ENCODE data around the gene RPS6KB2. TPM values are rescaled to one million over a fixed set of nuclear protein-coding genes. Genes with fewer than 3 reads are reported as not detected.

RPS6KB2 gene
- total and polyA plus RNA-seq, 2 of the 4 experiments (the other 2 are of a cell fraction), result 50.7 to 58.4 TPM

DNA sequence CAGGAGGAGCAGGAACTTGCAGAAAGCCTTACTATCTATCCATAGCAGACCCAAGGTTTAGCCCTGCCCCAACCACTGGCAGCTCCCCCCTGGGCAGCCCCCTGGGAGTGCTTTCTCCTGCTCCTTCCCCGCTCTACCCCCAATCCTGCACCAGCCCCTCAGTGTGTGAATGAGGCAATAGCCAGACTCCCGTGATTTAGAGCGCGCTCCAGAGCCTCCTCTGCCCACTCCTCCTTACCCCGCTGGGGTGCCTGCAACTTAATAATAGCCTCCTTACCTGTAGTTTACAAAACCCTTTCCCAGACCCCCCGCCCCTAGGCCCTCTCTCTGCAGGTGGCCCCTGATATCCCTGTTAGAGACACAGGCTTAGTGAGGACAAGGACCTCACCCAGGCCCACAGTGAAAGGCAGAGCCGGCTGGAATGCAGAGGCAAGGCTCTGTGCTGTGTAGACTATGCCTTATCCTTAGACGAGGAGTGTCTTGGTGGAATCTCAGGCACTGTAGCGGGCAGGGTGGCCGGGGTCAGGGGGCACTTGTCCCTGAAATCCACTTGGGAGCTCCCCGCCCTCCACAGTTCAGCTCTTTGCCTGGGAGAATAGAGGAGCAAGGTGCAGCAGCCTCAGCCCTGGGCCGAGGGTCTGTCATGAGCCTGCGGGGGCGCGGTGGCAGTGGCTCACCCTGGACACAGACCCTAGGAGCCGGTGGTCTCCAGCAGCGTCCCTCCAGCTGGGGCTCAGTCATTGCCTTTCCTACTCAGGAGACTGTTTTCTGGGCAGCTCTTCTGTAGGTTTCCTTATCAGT is 17.1 kb upstream of the RPS6KB2 start:
- no peak overlapping the region for H3K18ac ChIP-seq (ENCODE audit: low read depth, low read length)
- H4K91ac ChIP-seq (ENCODE audit: insufficient read depth, low read depth, low read length), result no peak overlapping the region
- H3K14ac ChIP-seq (replicated peaks; ENCODE audit: low read depth, low read length), result no peak overlapping the region
- no peak overlapping the region for H4K5ac ChIP-seq (ENCODE audit: low read depth, low read length)
- BruUV-seq (replicated peaks), result no TSS peak
- H3K36me3 ChIP-seq (ENCODE audit: control insufficient read depth, insufficient read depth, low read length), result no peaks in the 10 kb centered on the region
- no peak overlapping the region for H2AFZ ChIP-seq (replicated peaks; ENCODE audit: low read length, poor library complexity)
- no peak overlapping the region for H2BK120ac ChIP-seq (ENCODE audit: low read depth, low read length)
- no peak overlapping the region for H2BK20ac ChIP-seq (ENCODE audit: low read depth, low read length)
- H2BK15ac ChIP-seq (ENCODE audit: low read depth, low read length), result no peak overlapping the region
- ATAC-seq (ENCODE audit: low read depth) (no peak), DNase-seq (no peak)
- no peak overlapping the region for H3K9ac ChIP-seq (ENCODE audit: low read depth, low read length)
- H3K4me1 ChIP-seq (ENCODE audit: control insufficient read depth, insufficient read depth, low read length), result no peaks in the 10 kb centered on the region
- peaks cover 61% of the 10 kb centered on the region for H3K27me3 ChIP-seq (ENCODE audit: control insufficient read depth, insufficient read depth, low read length)
- no peak overlapping the region for H3K4me3 ChIP-seq (ENCODE audit: insufficient read depth, low read depth, low read length)
- H3K23ac ChIP-seq (ENCODE audit: low read depth, low read length), result no peak overlapping the region
- H3K9me3 ChIP-seq (ENCODE audit: control insufficient read depth, insufficient read depth, low read length), result no peaks in the 10 kb centered on the region
- no peak overlapping the region for H2AK5ac ChIP-seq (ENCODE audit: low read depth, low read length)
- H3K27ac ChIP-seq (ENCODE audit: insufficient read depth, low read length), result no peak overlapping the region
- H3K56ac ChIP-seq (ENCODE audit: extremely low read depth, insufficient read depth, low read length), result no peak overlapping the region
- no peaks in the 10 kb centered on the region for H3K9me1 ChIP-seq (ENCODE audit: insufficient read depth, low read length)
- H3K4ac ChIP-seq (ENCODE audit: low read depth, low read length), result no peak overlapping the region
- intact Hi-C loops (cut with micrococcal nuclease) (no loop called here), dilution Hi-C loops (cut with HindIII; ENCODE audit: low sequenced_read_pairs, unreplicated experiment) (no loop called here), in situ Hi-C loops (cut with MboI; ENCODE audit: low sequenced_read_pairs) (no loop called here)
- 67% methylated on average over 7 of the region's 17 CpGs; no CpG with 5 or more reads in 1 of the 2 experiments for WGBS, 2 experiments (ENCODE audit: extremely low coverage in 2 of 2, insufficient read length in 1 of 2)
- no peaks in the 10 kb centered on the region for H3K79me1 ChIP-seq (ENCODE audit: low read depth in 1 of 2, low read length in 2 of 2)
- H4K8ac ChIP-seq (ENCODE audit: low read depth in 2 of 2, low read length in 2 of 2), result no peak overlapping the region
- H2AK9ac ChIP-seq (replicated peaks; ENCODE audit: low read depth, low read length, poor library complexity), result no peak overlapping the region
- CTCF ChIA-PET, result no interaction called here
- no peak overlapping the region for H2BK5ac ChIP-seq (ENCODE audit: low read depth, low read length, poor library complexity, severe bottlenecking)
- TF ChIP-seq, protein P1, sequence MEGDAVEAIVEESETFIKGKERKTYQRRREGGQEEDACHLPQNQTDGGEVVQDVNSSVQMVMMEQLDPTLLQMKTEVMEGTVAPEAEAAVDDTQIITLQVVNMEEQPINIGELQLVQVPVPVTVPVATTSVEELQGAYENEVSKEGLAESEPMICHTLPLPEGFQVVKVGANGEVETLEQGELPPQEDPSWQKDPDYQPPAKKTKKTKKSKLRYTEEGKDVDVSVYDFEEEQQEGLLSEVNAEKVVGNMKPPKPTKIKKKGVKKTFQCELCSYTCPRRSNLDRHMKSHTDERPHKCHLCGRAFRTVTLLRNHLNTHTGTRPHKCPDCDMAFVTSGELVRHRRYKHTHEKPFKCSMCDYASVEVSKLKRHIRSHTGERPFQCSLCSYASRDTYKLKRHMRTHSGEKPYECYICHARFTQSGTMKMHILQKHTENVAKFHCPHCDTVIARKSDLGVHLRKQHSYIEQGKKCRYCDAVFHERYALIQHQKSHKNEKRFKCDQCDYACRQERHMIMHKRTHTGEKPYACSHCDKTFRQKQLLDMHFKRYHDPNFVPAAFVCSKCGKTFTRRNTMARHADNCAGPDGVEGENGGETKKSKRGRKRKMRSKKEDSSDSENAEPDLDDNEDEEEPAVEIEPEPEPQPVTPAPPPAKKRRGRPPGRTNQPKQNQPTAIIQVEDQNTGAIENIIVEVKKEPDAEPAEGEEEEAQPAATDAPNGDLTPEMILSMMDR (conservative IDR thresholded peaks at IDR 0.05; ENCODE audit: low read depth, low read length), result no peak
- no peaks in the 10 kb centered on the region for H4K20me1 ChIP-seq (ENCODE audit: insufficient read depth, low read length)
- POLR2A ChIA-PET (ENCODE audit: unreplicated experiment), result no interaction called here
- no peak overlapping the region for H3K4me2 ChIP-seq (ENCODE audit: low read depth, low read length)
